HAP-1 (cell line): Measurements from ENCODE around the gene TRMT1.
"Not testable (repeated sequence)": the region's sequence is repeated elsewhere in the genome, so short reads cannot be mapped to it uniquely, and the experiment has no call there.

Experiments used
- DNase-seq, 2 experiments: peaks; one replicate each; pipeline ENCODE4 v3.0.0-alpha.2; 2016 to 2020; ENCODE audit warnings: low spot score in 2 of 2
- H3K27me3 ChIP-seq: fragments of 250-450 bp; sonication (Bioruptor Pico); 2 replicates; pipeline ENCODE4 v1.5.1; 2020; ENCODE audit warnings: low read depth, mild to moderate bottlenecking, moderate library complexity
- H3K36me3 ChIP-seq: fragments of 250-450 bp; sonication (Bioruptor Pico); replicated peaks from 2 replicates; pipeline ENCODE4 v1.5.1; 2020; ENCODE audit warnings: mild to moderate bottlenecking
- H3K4me1 ChIP-seq: fragments of 250-450 bp; sonication (Bioruptor Pico); 2 replicates; pipeline ENCODE4 v1.5.1; 2020; ENCODE audit warnings: mild to moderate bottlenecking
- H3K4me3 ChIP-seq: fragments of 250-450 bp; sonication (Bioruptor Pico); 2 replicates; pipeline ENCODE4 v1.5.1; 2020; ENCODE audit warnings: mild to moderate bottlenecking, moderate library complexity
- H3K9me3 ChIP-seq: fragments of 250-450 bp; sonication (Bioruptor Pico); 2 replicates; pipeline ENCODE4 v1.5.1; 2020; ENCODE audit warnings: mild to moderate bottlenecking, moderate library complexity
- in situ Hi-C: fragments of 300-500 bp; cut with MboI; formaldehyde crosslinking; loops from 3 replicates; pipeline ENCODE4 v1.14.3; 2020; ENCODE audit warnings: low sequenced_read_pairs, inconsistent platforms, mixed read lengths

The TRMT1 gene

GRCh38 chr19:13116282-13117175 lies at the start of gene TRMT1:
Gene TRMT1 (minus strand): TSS chr19:13116740. CDS start chr19:13116399, 341 bp downstream.
- in situ Hi-C loops, result no loop called here
- H3K36me3 ChIP-seq, result peaks cover 48% of the 10 kb centered on the region
- H3K4me3 ChIP-seq, result peak within 1 kb of the TSS; percentile 96
- H3K9me3 ChIP-seq, result no peaks in the 10 kb centered on the region
- peaks cover 10% of the 10 kb centered on the region for H3K4me1 ChIP-seq
- peak; percentile 85 to 96 for DNase-seq
- no peaks in the 10 kb centered on the region for H3K27me3 ChIP-seq

GRCh38 chr19:13166151-13166550 lies 49.6 kb upstream of the TRMT1 start:
- not testable (repeated sequence) for H3K36me3 ChIP-seq, H3K27me3 ChIP-seq, H3K4me3 ChIP-seq, DNase-seq, H3K9me3 ChIP-seq
- peaks cover 50% of the 10 kb centered on the region for H3K4me1 ChIP-seq
- in situ Hi-C loops, result loop anchor here (25.0 kb wide), 1 partner anchor 846 kb away; the partner anchor contains the start of gene RFX1

- Histone ChIP-seq H3K9me3 (no peaks in the 10 kb centered on the region), H3K27me3 (no peaks in the 10 kb centered on the region), H3K4me3 (peak overlapping the region; percentile 27; the same call in 1 of the 2 replicates), H3K4me1 (peaks cover 50% of the 10 kb centered on the region), H3K36me3 (no peaks in the 10 kb centered on the region)
- peak in 1 of 2 experiments; percentile 29 for DNase-seq
- in situ Hi-C loops, result loop anchor here (25.0 kb wide), 1 partner anchor 847 kb away; the partner anchor contains the start of gene RFX1
Measured at GRCh38 chr19:13165162-13165997, 48.8 kb upstream of the TRMT1 start.

- no peaks in the 10 kb centered on the region for H3K36me3 ChIP-seq
- in situ Hi-C loops, result loop anchor here (25.0 kb wide), 1 partner anchor 848 kb away; the partner anchor contains the start of gene RFX1
- H3K9me3 ChIP-seq, result no peaks in the 10 kb centered on the region
- peak overlapping the region; percentile 27 for H3K4me3 ChIP-seq
- DNase-seq, result peak; percentile 90 to 95
- H3K27me3 ChIP-seq, result no peaks in the 10 kb centered on the region
- peaks cover 50% of the 10 kb centered on the region for H3K4me1 ChIP-seq
Measured at GRCh38 chr19:13164343-13165161, 48.0 kb upstream of the TRMT1 start.

GRCh38 chr19:13163609-13164342 lies 47.2 kb upstream of the TRMT1 start:
- peak; percentile 87 to 95 for DNase-seq
- H3K27me3 ChIP-seq, result no peaks in the 10 kb centered on the region
- in situ Hi-C loops, result loop anchor here (25.0 kb wide), 1 partner anchor 849 kb away; the partner anchor contains the start of gene RFX1
- H3K9me3 ChIP-seq, result no peaks in the 10 kb centered on the region
- H3K36me3 ChIP-seq, result no peaks in the 10 kb centered on the region
- peak overlapping the region; percentile 27 for H3K4me3 ChIP-seq
- H3K4me1 ChIP-seq, result peaks cover 45% of the 10 kb centered on the region

GRCh38 chr19:13162724-13163608 lies 46.4 kb upstream of the TRMT1 start:
- in situ Hi-C loops, result loop anchor here (25.0 kb wide), 1 partner anchor 849 kb away; the partner anchor contains the start of gene RFX1
- peak overlapping the region; percentile 28 for H3K4me3 ChIP-seq
- DNase-seq, result peak; percentile 94 to 98
- H3K9me3 ChIP-seq, result no peaks in the 10 kb centered on the region
- no peaks in the 10 kb centered on the region for H3K36me3 ChIP-seq
- H3K4me1 ChIP-seq, result peaks cover 39% of the 10 kb centered on the region
- no peaks in the 10 kb centered on the region for H3K27me3 ChIP-seq

- in situ Hi-C loops, result loop anchor here (25.0 kb wide), 1 partner anchor 852 kb away; the partner anchor contains the start of gene RFX1
Measured at GRCh38 chr19:13160557-13160956, 44.0 kb upstream of the TRMT1 start.

GRCh38 chr19:13159713-13160112 lies 43.2 kb upstream of the TRMT1 start:
- Histone ChIP-seq H3K27me3 (no peaks in the 10 kb centered on the region), H3K36me3 (no peaks in the 10 kb centered on the region; the same call in 1 of the 2 replicates), H3K4me3 (no peak overlapping the region), H3K4me1 (peaks cover 31% of the 10 kb centered on the region), H3K9me3 (no peaks in the 10 kb centered on the region)
- no peak for DNase-seq
- in situ Hi-C loops, result loop anchor here (25.0 kb wide), 1 partner anchor 853 kb away; the partner anchor contains the start of gene RFX1

More at GRCh38 chr19:13160557-13160956, 44.0 kb upstream of the TRMT1 start:
- DNase-seq, result no peak
- Histone ChIP-seq H3K36me3 (no peaks in the 10 kb centered on the region), H3K27me3 (no peaks in the 10 kb centered on the region), H3K9me3 (no peaks in the 10 kb centered on the region), H3K4me1 (peaks cover 34% of the 10 kb centered on the region), H3K4me3 (no peak overlapping the region)

GRCh38 chr19:13155472-13156359 lies 39.2 kb upstream of the TRMT1 start:
- H3K27me3 ChIP-seq, result no peaks in the 10 kb centered on the region

GRCh38 chr19:13154911-13155471 lies 38.5 kb upstream of the TRMT1 start:
- H3K4me1 ChIP-seq, result peaks cover 9% of the 10 kb centered on the region
- no peaks in the 10 kb centered on the region for H3K9me3 ChIP-seq
- in situ Hi-C loops, result loop anchor here (25.0 kb wide), 1 partner anchor 857 kb away; the partner anchor contains the start of gene RFX1
- H3K27me3 ChIP-seq, result no peaks in the 10 kb centered on the region
- peak overlapping the region; percentile 97 for H3K4me3 ChIP-seq
- peak; percentile 61 to 76 for DNase-seq
- peaks cover 16% of the 10 kb centered on the region for H3K36me3 ChIP-seq

More at GRCh38 chr19:13155472-13156359, 39.2 kb upstream of the TRMT1 start:
- Histone ChIP-seq H3K9me3 (no peaks in the 10 kb centered on the region), H3K36me3 (peaks cover 16% of the 10 kb centered on the region), H3K4me3 (peak overlapping the region; percentile 97), H3K4me1 (peaks cover 9% of the 10 kb centered on the region)
- peak; percentile 60 to 87 for DNase-seq
- in situ Hi-C loops, result loop anchor here (25.0 kb wide), 1 partner anchor 857 kb away; the partner anchor contains the start of gene RFX1
